Activated naive CD4-positive, alpha-beta T cell (primary cell): Measurements from ENCODE around the gene INO80D.
"Not testable (repeated sequence)": the region's sequence is repeated elsewhere in the genome, so short reads cannot be mapped to it uniquely, and the experiment has no call there.

Source experiments
- DNase-seq, 4 experiments: peaks; one replicate each; lab custom pipeline; 2025; lab: John Stamatoyannopoulos, UW

INO80D gene

GRCh38 chr2:205976934-205977659 lies 108.9 kb downstream of the INO80D start:
- not testable (repeated sequence) for DNase-seq

- DNase-seq: no peak
Measured at GRCh38 chr2:205976120-205976814, 109.7 kb downstream of the INO80D start.

- no peak for DNase-seq
Measured at GRCh38 chr2:205975082-205975949, 110.7 kb downstream of the INO80D start.

GRCh38 chr2:205972113-205972512 lies 113.9 kb downstream of the INO80D start:
- no peak for DNase-seq

GRCh38 chr2:205970348-205970747 lies 115.6 kb downstream of the INO80D start:
- no peak for DNase-seq

- no peak for DNase-seq
Measured at GRCh38 chr2:205969584-205969983, 116.4 kb downstream of the INO80D start.

- no peak for DNase-seq
Measured at GRCh38 chr2:205967391-205968075, 118.4 kb downstream of the INO80D start.

- DNase-seq: no peak
Measured at GRCh38 chr2:205965707-205966106, 120.3 kb downstream of the INO80D start.

- no peak for DNase-seq
Measured at GRCh38 chr2:205964111-205964761, 121.7 kb downstream of the INO80D start.

- no peak for DNase-seq
Measured at GRCh38 chr2:205959521-205959920, 126.5 kb downstream of the INO80D start.

GRCh38 chr2:205957452-205958154 lies 128.4 kb downstream of the INO80D start:
- no peak for DNase-seq

GRCh38 chr2:205954707-205955106 lies 131.3 kb downstream of the INO80D start:
- DNase-seq: no peak

GRCh38 chr2:205952282-205952681 lies 133.7 kb downstream of the INO80D start:
- DNase-seq: no peak

- DNase-seq: no peak
Measured at GRCh38 chr2:205948883-205949282, 137.1 kb downstream of the INO80D start.

- no peak for DNase-seq
Measured at GRCh38 chr2:205948496-205948837, 137.5 kb downstream of the INO80D start.

- DNase-seq: peak; percentile 5 to 39 (median 26)
Measured at GRCh38 chr2:205947621-205948495, 138.1 kb downstream of the INO80D start.

GRCh38 chr2:205946226-205946625 lies 139.7 kb downstream of the INO80D start:
- DNase-seq: no peak
